HepG2 (cell line): ENCODE data around the gene AUP1. TPM values are rescaled to one million over a fixed set of nuclear protein-coding genes. Genes with fewer than 3 reads are reported as not detected.

ENCODE experiments used
- ARID4A ChIP-seq: sonication (generic); formaldehyde crosslinking; IDR thresholded peaks from 2 replicates; pipeline ENCODE4 v1.5.0; 2020; ENCODE audit warnings: mild to moderate bottlenecking, missing genetic modification reagents, borderline replicate concordance
- EZH2 ChIP-seq: conservative IDR thresholded peaks from 2 replicates; pipeline ENCODE4 v1.6.1; 2012; ENCODE audit warnings: mild to moderate bottlenecking, low read depth, low read length, moderate library complexity
- KMT2B ChIP-seq: IDR thresholded peaks from 2 replicates; pipeline ENCODE4 v1.6.1; 2016; ENCODE audit warnings: missing genetic modification reagents, missing compliant biosample characterization
- MIXL1 ChIP-seq: IDR thresholded peaks from 2 replicates; pipeline ENCODE4 v1.6.1; 2016
- MXD3 ChIP-seq: IDR thresholded peaks from 2 replicates; pipeline ENCODE4 v1.6.1; 2016; ENCODE audit warnings: mild to moderate bottlenecking, missing biosample characterization, missing genetic modification reagents
- NFE2 ChIP-seq: sonication (generic); formaldehyde crosslinking; IDR thresholded peaks from 2 replicates; pipeline ENCODE4 v1.4.0; 2020; ENCODE audit warnings: missing genetic modification reagents
- PHB2 ChIP-seq: fragments of 450-650 bp; IDR thresholded peaks from 2 replicates; pipeline ENCODE4 v1.6.1; 2018; ENCODE audit not compliant: partially characterized antibody
- PHF5A ChIP-seq: IDR thresholded peaks from one replicate; pipeline ENCODE4 v1.6.1; 2018; ENCODE audit warnings: low read depth, missing genetic modification reagents; ENCODE audit not compliant: unreplicated experiment
- RAD51 ChIP-seq: fragments of 450-650 bp; IDR thresholded peaks from 2 replicates; pipeline ENCODE4 v1.6.1; 2016; ENCODE audit warnings: borderline replicate concordance
- SMAD3 ChIP-seq: sonication (generic); formaldehyde crosslinking; IDR thresholded peaks from 2 replicates; pipeline ENCODE4 v1.4.0; 2020; ENCODE audit warnings: missing genetic modification reagents
- ZBTB37 ChIP-seq: sonication (generic); formaldehyde crosslinking; IDR thresholded peaks from 2 replicates; pipeline ENCODE4 v1.4.0; 2020; ENCODE audit warnings: mild to moderate bottlenecking, missing genetic modification reagents
- ZFP36L2 ChIP-seq: sonication (generic); formaldehyde crosslinking; IDR thresholded peaks from 2 replicates; pipeline ENCODE4 v1.4.0; 2020; ENCODE audit warnings: missing genetic modification reagents
- ZNF138 ChIP-seq: sonication (generic); formaldehyde crosslinking; IDR thresholded peaks from 2 replicates; pipeline ENCODE4 v1.5.0; 2020; ENCODE audit warnings: mild to moderate bottlenecking, low read depth, missing genetic modification reagents
- ZNF230 ChIP-seq: sonication (generic); formaldehyde crosslinking; IDR thresholded peaks from 2 replicates; pipeline ENCODE4 v1.4.0; 2020; ENCODE audit warnings: mild to moderate bottlenecking, missing genetic modification reagents
- ZNF263 ChIP-seq: sonication (generic); formaldehyde crosslinking; IDR thresholded peaks from 2 replicates; pipeline ENCODE4 v1.4.0; 2020; ENCODE audit warnings: missing genetic modification reagents
- ZNF335 ChIP-seq: sonication (generic); formaldehyde crosslinking; IDR thresholded peaks from 2 replicates; pipeline ENCODE4 v1.4.0; 2020; ENCODE audit warnings: missing genetic modification reagents
- ZNF550 ChIP-seq: sonication (generic); formaldehyde crosslinking; IDR thresholded peaks from 2 replicates; pipeline ENCODE4 v1.4.0; 2020; ENCODE audit warnings: mild to moderate bottlenecking, missing genetic modification reagents, borderline replicate concordance
- ZNF614 ChIP-seq: IDR thresholded peaks from 2 replicates; pipeline ENCODE4 v1.6.1; 2018; ENCODE audit warnings: missing biosample characterization, missing genetic modification reagents, inconsistent platforms, borderline replicate concordance
- ZNF670 ChIP-seq: sonication (generic); formaldehyde crosslinking; IDR thresholded peaks from 2 replicates; pipeline ENCODE4 v1.8.0; 2022; ENCODE audit warnings: mild to moderate bottlenecking, missing genetic modification reagents, borderline replicate concordance
- ZNF776 ChIP-seq: sonication (generic); formaldehyde crosslinking; IDR thresholded peaks from 2 replicates; pipeline ENCODE4 v1.4.0; 2020; ENCODE audit warnings: mild to moderate bottlenecking, missing genetic modification reagents
- ZNF780A ChIP-seq: sonication (generic); formaldehyde crosslinking; IDR thresholded peaks from 2 replicates; pipeline ENCODE4 v1.8.0; 2022; ENCODE audit warnings: mild to moderate bottlenecking, missing genetic modification reagents, moderate library complexity
- ZSCAN21 ChIP-seq: sonication (generic); formaldehyde crosslinking; IDR thresholded peaks from 2 replicates; pipeline ENCODE4 v1.8.0; 2022; ENCODE audit warnings: mild to moderate bottlenecking, missing genetic modification reagents, moderate library complexity, borderline replicate concordance
- polyA plus RNA-seq, 8 experiments: library from polyadenylated mRNA; depleted of rRNA in 3 of 8; stranded (reverse) in 7 of 8; unstranded in 1 of 8; fragments of >200 nt; fragmentation: Illumina TruSeq in 4 of 8; extraction: Trizol in 4 of 8; gene quantifications; 2 replicates each; pipeline versions ENCODE4 v1.2.1 to v1.2.3, GENCODE V29; 2011 to 2016; ENCODE audit warnings: low read depth in 4 of 8, missing spikeins in 1 of 8, mixed read lengths in 1 of 8; ENCODE audit not compliant: insufficient read depth in 1 of 8
- total RNA-seq, 5 experiments: library from RNA; depleted of rRNA; stranded (reverse); fragments of >200 nt; fragmentation: Illumina TruSeq; extraction: Trizol; gene quantifications; 2 replicates each; pipeline ENCODE4 v1.2.3, GENCODE V29; 2016; ENCODE audit warnings: low read depth in 1 of 5
- TF ChIP-seq, protein P1 (sequence below): sonication (generic); formaldehyde crosslinking; IDR thresholded peaks from 2 replicates; pipeline ENCODE4 v1.4.0; 2020; ENCODE audit warnings: missing genetic modification reagents
- TF ChIP-seq, protein P2 (sequence below): sonication (generic); formaldehyde crosslinking; IDR thresholded peaks from 2 replicates; pipeline ENCODE4 v1.4.0; 2020; ENCODE audit warnings: missing genetic modification reagents, borderline replicate concordance

The AUP1 gene
- total and polyA plus RNA-seq, 2 of the 13 experiments (the other 11 are each of a cell fraction or from before 2014, with no cell fraction given) = 174 to 267 TPM

- no peak for TF ChIP-seq ZNF614 (CRISPR knock-in tag)
- TF ChIP-seq ZNF335 (CRISPR knock-in tag) = no peak
- no peak for TF ChIP-seq PHB2
- TF ChIP-seq, protein P1, sequence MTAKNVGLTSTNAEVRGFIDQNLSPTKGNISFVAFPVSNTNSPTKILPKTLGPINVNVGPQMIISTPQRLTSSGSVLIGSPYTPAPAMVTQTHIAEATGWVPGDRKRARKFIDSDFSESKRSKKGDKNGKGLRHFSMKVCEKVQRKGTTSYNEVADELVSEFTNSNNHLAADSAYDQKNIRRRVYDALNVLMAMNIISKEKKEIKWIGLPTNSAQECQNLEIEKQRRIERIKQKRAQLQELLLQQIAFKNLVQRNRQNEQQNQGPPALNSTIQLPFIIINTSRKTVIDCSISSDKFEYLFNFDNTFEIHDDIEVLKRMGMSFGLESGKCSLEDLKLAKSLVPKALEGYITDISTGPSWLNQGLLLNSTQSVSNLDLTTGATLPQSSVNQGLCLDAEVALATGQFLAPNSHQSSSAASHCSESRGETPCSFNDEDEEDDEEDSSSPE (CRISPR knock-in tag) = no peak
- TF ChIP-seq SMAD3 = no peak
- no peak for TF ChIP-seq ZNF780A (CRISPR knock-in tag)
- TF ChIP-seq RAD51 = no peak
- TF ChIP-seq ZBTB37 = no peak
- TF ChIP-seq ZNF138 = no peak
- peak; percentile 74 for TF ChIP-seq ZNF263 (CRISPR knock-in tag)
- TF ChIP-seq EZH2 = no peak
- TF ChIP-seq ZNF776 (CRISPR knock-in tag) = no peak
- TF ChIP-seq ARID4A = no peak
- no peak for TF ChIP-seq ZNF550 (CRISPR knock-in tag)
- peak; percentile 0 for TF ChIP-seq PHF5A (CRISPR knock-in tag)
- no peak for TF ChIP-seq ZNF230 (CRISPR knock-in tag)
- TF ChIP-seq KMT2B (CRISPR knock-in tag) = no peak
- no peak for TF ChIP-seq ZNF670
- TF ChIP-seq MIXL1 (CRISPR knock-in tag) = 0 out of 2 replicates have a peak, but pooled peaks have one; percentile 7
- TF ChIP-seq ZFP36L2 = no peak
- TF ChIP-seq ZSCAN21 = no peak
- TF ChIP-seq, protein P2, sequence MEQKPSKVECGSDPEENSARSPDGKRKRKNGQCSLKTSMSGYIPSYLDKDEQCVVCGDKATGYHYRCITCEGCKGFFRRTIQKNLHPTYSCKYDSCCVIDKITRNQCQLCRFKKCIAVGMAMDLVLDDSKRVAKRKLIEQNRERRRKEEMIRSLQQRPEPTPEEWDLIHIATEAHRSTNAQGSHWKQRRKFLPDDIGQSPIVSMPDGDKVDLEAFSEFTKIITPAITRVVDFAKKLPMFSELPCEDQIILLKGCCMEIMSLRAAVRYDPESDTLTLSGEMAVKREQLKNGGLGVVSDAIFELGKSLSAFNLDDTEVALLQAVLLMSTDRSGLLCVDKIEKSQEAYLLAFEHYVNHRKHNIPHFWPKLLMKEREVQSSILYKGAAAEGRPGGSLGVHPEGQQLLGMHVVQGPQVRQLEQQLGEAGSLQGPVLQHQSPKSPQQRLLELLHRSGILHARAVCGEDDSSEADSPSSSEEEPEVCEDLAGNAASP (CRISPR knock-in tag) = no peak
- TF ChIP-seq NFE2 (CRISPR knock-in tag) = no peak
- no peak for TF ChIP-seq MXD3 (CRISPR knock-in tag)
Observed at GRCh38 chr2:74507926-74508520, 21.5 kb downstream of the AUP1 start (continued).
